ENCODE measurements around the gene ABTB2.

ABTB2 gene

GRCh38 chr11:34179026-34179675 lies 178.7 kb downstream of the ABTB2 start:
- H3K4me3 ChIP-seq (ENCODE audit: extremely low read depth, insufficient read depth, low read length, poor library complexity, severe bottlenecking): no peak overlapping the region
- H3K9me3 ChIP-seq (ENCODE audit: control insufficient read depth, low read length): no peaks in the 10 kb centered on the region
- WGBS, 2 experiments (ENCODE audit: insufficient coverage in 2 of 2): 98 to 99% methylated on average over 7 of the region's 9 CpGs
- H3K27ac ChIP-seq (ENCODE audit: low read depth, low read length, severe bottlenecking): no peak overlapping the region
- peaks cover 10% of the 10 kb centered on the region for H3K4me1 ChIP-seq (ENCODE audit: control insufficient read depth, insufficient read depth, low read length, poor library complexity, severe bottlenecking)
- H3K36me3 ChIP-seq (ENCODE audit: control insufficient read depth, insufficient read depth, low read length): no peaks in the 10 kb centered on the region

DNA sequence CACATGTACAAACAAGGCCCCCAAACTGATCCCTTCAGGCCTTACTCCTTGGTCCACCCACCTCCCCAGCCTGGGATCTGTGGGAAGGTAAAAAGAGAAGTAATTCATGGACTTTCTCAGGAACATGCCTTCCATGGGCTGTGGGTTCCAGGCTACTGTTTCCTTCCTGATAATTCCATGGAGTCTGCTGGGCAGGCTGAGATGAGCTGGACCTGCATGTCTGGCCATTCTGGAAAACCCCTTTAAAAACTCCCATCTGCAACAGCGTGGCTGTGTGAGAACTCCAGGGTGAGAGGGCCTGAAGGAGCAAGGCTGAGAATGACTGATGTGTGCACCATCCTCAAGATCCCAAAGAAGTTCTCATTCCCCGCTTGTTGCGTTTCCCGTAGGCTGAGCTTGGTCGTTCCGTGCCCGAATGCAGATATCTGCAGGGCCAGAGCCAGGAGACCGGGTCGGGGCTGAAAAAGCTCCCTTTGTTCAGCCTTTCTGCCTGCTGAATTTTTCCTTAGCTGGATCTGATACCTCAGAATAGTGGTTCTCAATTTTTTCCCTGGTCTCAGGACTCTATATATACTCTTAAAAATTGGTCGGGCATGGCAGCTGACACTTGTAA lies 179.5 kb downstream of the ABTB2 start:
- WGBS, 2 experiments (ENCODE audit: insufficient coverage in 2 of 2): 90 to 95% methylated on average over 9 of the region's 10 CpGs
- Histone ChIP-seq H3K36me3 (ENCODE audit: control insufficient read depth, insufficient read depth, low read length) (no peaks in the 10 kb centered on the region), H3K9me3 (ENCODE audit: control insufficient read depth, low read length) (no peaks in the 10 kb centered on the region), H3K4me1 (ENCODE audit: control insufficient read depth, insufficient read depth, low read length, poor library complexity, severe bottlenecking) (peaks cover 10% of the 10 kb centered on the region), H3K4me3 (ENCODE audit: extremely low read depth, insufficient read depth, low read length, poor library complexity, severe bottlenecking) (no peak overlapping the region), H3K27ac (ENCODE audit: low read depth, low read length, severe bottlenecking) (no peak overlapping the region)

- H3K36me3 ChIP-seq (ENCODE audit: control insufficient read depth, insufficient read depth, low read length): peaks cover under 1% of the 10 kb centered on the region
- H3K9me3 ChIP-seq (ENCODE audit: control insufficient read depth, low read length): no peaks in the 10 kb centered on the region
- H3K27ac ChIP-seq (ENCODE audit: low read depth, low read length, severe bottlenecking): no peak overlapping the region
- H3K4me1 ChIP-seq (ENCODE audit: control insufficient read depth, insufficient read depth, low read length, poor library complexity, severe bottlenecking): peaks cover 10% of the 10 kb centered on the region
- H3K4me3 ChIP-seq (ENCODE audit: extremely low read depth, insufficient read depth, low read length, poor library complexity, severe bottlenecking): no peak overlapping the region
- WGBS, 2 experiments (ENCODE audit: insufficient coverage in 2 of 2): 83 to 88% methylated on average over 2 of the region's 2 CpGs
Measured at GRCh38 chr11:34176751-34177209, 181.0 kb downstream of the ABTB2 start.

- WGBS, 2 experiments (ENCODE audit: insufficient coverage in 2 of 2): 92 to 93% methylated on average over 4 to 6 of the region's 7 CpGs
- no peaks in the 10 kb centered on the region for H3K9me3 ChIP-seq (ENCODE audit: control insufficient read depth, low read length)
- H3K27ac ChIP-seq (ENCODE audit: low read depth, low read length, severe bottlenecking): no peak overlapping the region
- no peak overlapping the region for H3K4me3 ChIP-seq (ENCODE audit: extremely low read depth, insufficient read depth, low read length, poor library complexity, severe bottlenecking)
- peaks cover 10% of the 10 kb centered on the region for H3K4me1 ChIP-seq (ENCODE audit: control insufficient read depth, insufficient read depth, low read length, poor library complexity, severe bottlenecking)
- peaks cover 10% of the 10 kb centered on the region for H3K36me3 ChIP-seq (ENCODE audit: control insufficient read depth, insufficient read depth, low read length)
Measured at GRCh38 chr11:34175284-34176019, 182.4 kb downstream of the ABTB2 start.

DNA sequence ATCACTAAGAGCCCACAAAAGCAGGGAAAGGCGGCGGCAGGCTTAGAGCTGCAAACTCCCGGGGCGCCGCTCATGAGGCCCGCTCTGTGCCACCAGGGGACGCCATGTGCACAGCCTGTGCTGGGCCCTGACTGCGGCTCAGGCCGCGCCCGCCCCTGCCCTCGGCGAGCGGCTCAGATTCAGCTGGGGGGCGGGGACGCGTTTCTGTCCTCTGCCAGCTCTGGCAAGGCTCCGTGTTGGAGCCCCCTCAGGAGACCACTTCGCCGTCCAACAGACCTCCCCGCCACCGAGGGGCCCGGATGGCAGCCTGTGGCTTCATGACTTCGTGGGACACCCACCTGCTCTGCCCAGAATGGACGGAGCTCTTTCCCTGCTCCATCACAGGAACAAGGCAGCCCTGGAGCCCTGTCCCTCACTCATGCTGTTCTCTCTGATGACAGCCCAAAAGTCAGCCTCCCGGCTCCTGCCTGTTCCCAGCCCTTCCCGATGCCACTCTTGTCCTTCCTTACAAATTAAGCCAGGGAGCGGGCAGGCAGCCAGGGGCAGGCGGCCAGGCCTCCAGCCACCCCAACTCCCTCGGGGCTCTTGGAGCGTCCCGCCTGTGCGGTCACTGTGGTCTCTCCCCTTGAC lies 183.3 kb downstream of the ABTB2 start:
- 4 to 9% methylated on average over 19 to 31 of the region's 33 CpGs for WGBS, 2 experiments (ENCODE audit: insufficient coverage in 2 of 2)
- Histone ChIP-seq H3K9me3 (ENCODE audit: control insufficient read depth, low read length) (no peaks in the 10 kb centered on the region), H3K36me3 (ENCODE audit: control insufficient read depth, insufficient read depth, low read length) (peaks cover 11% of the 10 kb centered on the region), H3K4me3 (ENCODE audit: extremely low read depth, insufficient read depth, low read length, poor library complexity, severe bottlenecking) (peak overlapping the region; percentile 8), H3K4me1 (ENCODE audit: control insufficient read depth, insufficient read depth, low read length, poor library complexity, severe bottlenecking) (peaks cover 10% of the 10 kb centered on the region), H3K27ac (ENCODE audit: low read depth, low read length, severe bottlenecking) (no peak overlapping the region)

GRCh38 chr11:34173050-34173449 lies 184.8 kb downstream of the ABTB2 start:
- Histone ChIP-seq H3K4me1 (ENCODE audit: control insufficient read depth, insufficient read depth, low read length, poor library complexity, severe bottlenecking) (peaks cover 18% of the 10 kb centered on the region), H3K27ac (ENCODE audit: low read depth, low read length, severe bottlenecking) (no peak overlapping the region), H3K4me3 (ENCODE audit: extremely low read depth, insufficient read depth, low read length, poor library complexity, severe bottlenecking) (no peak overlapping the region), H3K9me3 (ENCODE audit: control insufficient read depth, low read length) (no peaks in the 10 kb centered on the region), H3K36me3 (ENCODE audit: control insufficient read depth, insufficient read depth, low read length) (peaks cover 13% of the 10 kb centered on the region)
- 95 to 97% methylated on average over 10 of the region's 16 CpGs for WGBS, 2 experiments (ENCODE audit: insufficient coverage in 2 of 2)

DNA sequence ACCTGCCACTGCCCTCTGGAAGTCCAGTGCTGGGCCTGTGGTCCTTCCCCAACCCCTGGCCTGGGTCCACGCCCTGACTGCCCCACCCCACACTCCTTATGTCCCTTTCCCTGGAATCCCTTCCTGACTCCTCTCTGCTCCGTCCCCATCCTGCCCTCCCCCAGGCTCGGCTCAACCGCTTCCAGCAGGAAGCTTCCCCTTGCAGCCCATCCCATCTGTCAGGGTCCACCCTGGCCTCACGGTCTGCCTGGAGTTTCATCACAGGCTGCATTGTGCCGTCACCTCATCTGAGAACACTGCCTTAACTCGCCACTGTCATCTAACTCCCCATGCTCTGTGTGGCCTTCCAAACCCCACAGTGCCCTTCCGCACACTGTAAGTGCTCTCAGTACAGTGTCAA lies 188.1 kb downstream of the ABTB2 start:
- H3K27ac ChIP-seq (ENCODE audit: low read depth, low read length, severe bottlenecking): no peak overlapping the region
- H3K36me3 ChIP-seq (ENCODE audit: control insufficient read depth, insufficient read depth, low read length): peaks cover 31% of the 10 kb centered on the region
- peaks cover 8% of the 10 kb centered on the region for H3K4me1 ChIP-seq (ENCODE audit: control insufficient read depth, insufficient read depth, low read length, poor library complexity, severe bottlenecking)
- WGBS, 2 experiments (ENCODE audit: insufficient coverage in 2 of 2): 83 to 96% methylated on average over 5 to 8 of the region's 8 CpGs
- no peaks in the 10 kb centered on the region for H3K9me3 ChIP-seq (ENCODE audit: control insufficient read depth, low read length)
- H3K4me3 ChIP-seq (ENCODE audit: extremely low read depth, insufficient read depth, low read length, poor library complexity, severe bottlenecking): no peak overlapping the region

- Histone ChIP-seq H3K4me1 (ENCODE audit: control insufficient read depth, insufficient read depth, low read length, poor library complexity, severe bottlenecking) (peaks cover 8% of the 10 kb centered on the region), H3K36me3 (ENCODE audit: control insufficient read depth, insufficient read depth, low read length) (peaks cover 36% of the 10 kb centered on the region), H3K4me3 (ENCODE audit: extremely low read depth, insufficient read depth, low read length, poor library complexity, severe bottlenecking) (no peak overlapping the region), H3K27ac (ENCODE audit: low read depth, low read length, severe bottlenecking) (no peak overlapping the region), H3K9me3 (ENCODE audit: control insufficient read depth, low read length) (no peaks in the 10 kb centered on the region)
- WGBS, 2 experiments (ENCODE audit: insufficient coverage in 2 of 2): 86 to 88% methylated on average over 12 to 14 of the region's 18 CpGs
Measured at GRCh38 chr11:34168642-34169420, 189.0 kb downstream of the ABTB2 start.

DNA sequence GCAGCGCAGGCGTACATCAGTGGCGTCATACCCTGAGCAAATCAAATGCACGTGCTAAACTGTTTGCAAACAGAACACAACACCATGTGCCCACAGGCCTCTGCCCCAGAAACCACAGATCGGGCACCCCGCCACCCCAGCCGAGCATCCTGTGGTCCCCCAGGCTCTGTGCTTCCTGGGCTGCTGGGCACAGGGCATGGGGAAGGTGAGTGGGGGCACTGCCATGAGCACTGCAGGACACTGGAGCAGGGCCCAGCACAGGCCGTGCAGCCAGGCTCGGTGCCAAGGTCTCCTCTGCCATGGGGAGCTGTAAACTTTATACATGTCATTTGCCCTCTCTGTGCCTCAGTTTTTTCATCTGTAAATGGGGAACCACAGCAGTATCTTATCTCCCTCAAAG lies 189.8 kb downstream of the ABTB2 start:
- Histone ChIP-seq H3K4me1 (ENCODE audit: control insufficient read depth, insufficient read depth, low read length, poor library complexity, severe bottlenecking) (peaks cover 8% of the 10 kb centered on the region), H3K9me3 (ENCODE audit: control insufficient read depth, low read length) (no peaks in the 10 kb centered on the region), H3K4me3 (ENCODE audit: extremely low read depth, insufficient read depth, low read length, poor library complexity, severe bottlenecking) (no peak overlapping the region), H3K36me3 (ENCODE audit: control insufficient read depth, insufficient read depth, low read length) (peaks cover 36% of the 10 kb centered on the region), H3K27ac (ENCODE audit: low read depth, low read length, severe bottlenecking) (no peak overlapping the region)
- WGBS, 2 experiments (ENCODE audit: insufficient coverage in 2 of 2): 90 to 97% methylated on average over 6 to 9 of the region's 9 CpGs

All from mesodermal cell (in vitro differentiated cells).